Activated B cell treated with CpG ODN at 0.5 μM for 24 hours (primary cell): ENCODE results near the gene C6orf141. TPM values are rescaled to one million over a fixed set of nuclear protein-coding genes. Genes with fewer than 3 reads are reported as not detected.

ENCODE experiments used
- ATAC-seq: fragments of 200-7000 bp; cut with Tn5 transposase; one replicate; pipeline ENCODE4 v1.10.0; 2021; ENCODE audit warnings: low read depth, mild to moderate bottlenecking, moderate library complexity
- CTCF ChIA-PET: fragments of 350-600 bp; sonication (Branson Sonifier 250); formaldehyde crosslinking; loops from one replicate; lab custom pipeline; 2021; ENCODE audit warnings: antibody characterized with exemption; lab: Charles Lee
- POLR2A ChIA-PET: fragments of 350-600 bp; sonication (Branson Sonifier 250); formaldehyde crosslinking; loops from one replicate; lab custom pipeline; 2021; ENCODE audit warnings: antibody characterized with exemption; lab: Charles Lee
- DNase-seq: peaks from one replicate; pipeline ENCODE4 v3.0.0; 2022
- H3K27ac Mint-ChIP-seq: one replicate; pipeline ENCODE4 v1.8.0; 2020; ENCODE audit warnings: mixed read lengths
- H3K27me3 Mint-ChIP-seq: one replicate; pipeline ENCODE4 v1.8.0; 2021; ENCODE audit warnings: mixed read lengths
- H3K36me3 Mint-ChIP-seq: one replicate; pipeline ENCODE4 v1.8.0; 2021; ENCODE audit warnings: low read depth, mixed read lengths
- H3K4me1 Mint-ChIP-seq: one replicate; pipeline ENCODE4 v1.8.0; 2021; ENCODE audit warnings: mixed read lengths
- H3K4me3 Mint-ChIP-seq: one replicate; pipeline ENCODE4 v1.8.0; 2020; ENCODE audit warnings: mild to moderate bottlenecking, mixed read lengths
- H3K9me3 Mint-ChIP-seq: one replicate; pipeline ENCODE4 v1.8.0; 2020; ENCODE audit warnings: mixed read lengths
- intact Hi-C: fragments of 100-400 bp; cut with micrococcal nuclease; formaldehyde crosslinking; loops from one replicate; pipeline ENCODE4 v1.15.1; 2024
- total RNA-seq: library from RNA; stranded (reverse); gene quantifications from 2 replicates; pipeline ENCODE4 v1.2.3, GENCODE V29; 2022
- TF ChIP-seq, protein P1 (sequence below): fragments of 200-600 bp; IDR thresholded peaks from one replicate; pipeline ENCODE4 v1.8.0; 2022; ENCODE audit warnings: antibody characterized with exemption, mild to moderate bottlenecking

Gene C6orf141
- total RNA-seq, 1 donor from 2014 or later = not detected

GRCh38 chr6:49540614-49541013 is 9.9 kb upstream of the C6orf141 start:
- no peak for DNase-seq
- Mint-ChIP-seq H3K4me3 (no peak overlapping the region), H3K27ac (no peak overlapping the region), H3K27me3 (no peaks in the 10 kb centered on the region), H3K9me3 (no peaks in the 10 kb centered on the region), H3K36me3 (no peaks in the 10 kb centered on the region), H3K4me1 (no peaks in the 10 kb centered on the region)
- ATAC-seq = no peak
- CTCF ChIA-PET = no interaction called here
- TF ChIP-seq, protein P1, sequence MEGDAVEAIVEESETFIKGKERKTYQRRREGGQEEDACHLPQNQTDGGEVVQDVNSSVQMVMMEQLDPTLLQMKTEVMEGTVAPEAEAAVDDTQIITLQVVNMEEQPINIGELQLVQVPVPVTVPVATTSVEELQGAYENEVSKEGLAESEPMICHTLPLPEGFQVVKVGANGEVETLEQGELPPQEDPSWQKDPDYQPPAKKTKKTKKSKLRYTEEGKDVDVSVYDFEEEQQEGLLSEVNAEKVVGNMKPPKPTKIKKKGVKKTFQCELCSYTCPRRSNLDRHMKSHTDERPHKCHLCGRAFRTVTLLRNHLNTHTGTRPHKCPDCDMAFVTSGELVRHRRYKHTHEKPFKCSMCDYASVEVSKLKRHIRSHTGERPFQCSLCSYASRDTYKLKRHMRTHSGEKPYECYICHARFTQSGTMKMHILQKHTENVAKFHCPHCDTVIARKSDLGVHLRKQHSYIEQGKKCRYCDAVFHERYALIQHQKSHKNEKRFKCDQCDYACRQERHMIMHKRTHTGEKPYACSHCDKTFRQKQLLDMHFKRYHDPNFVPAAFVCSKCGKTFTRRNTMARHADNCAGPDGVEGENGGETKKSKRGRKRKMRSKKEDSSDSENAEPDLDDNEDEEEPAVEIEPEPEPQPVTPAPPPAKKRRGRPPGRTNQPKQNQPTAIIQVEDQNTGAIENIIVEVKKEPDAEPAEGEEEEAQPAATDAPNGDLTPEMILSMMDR = no peak
- intact Hi-C loops = no loop called here
- POLR2A ChIA-PET = no interaction called here

DNA sequence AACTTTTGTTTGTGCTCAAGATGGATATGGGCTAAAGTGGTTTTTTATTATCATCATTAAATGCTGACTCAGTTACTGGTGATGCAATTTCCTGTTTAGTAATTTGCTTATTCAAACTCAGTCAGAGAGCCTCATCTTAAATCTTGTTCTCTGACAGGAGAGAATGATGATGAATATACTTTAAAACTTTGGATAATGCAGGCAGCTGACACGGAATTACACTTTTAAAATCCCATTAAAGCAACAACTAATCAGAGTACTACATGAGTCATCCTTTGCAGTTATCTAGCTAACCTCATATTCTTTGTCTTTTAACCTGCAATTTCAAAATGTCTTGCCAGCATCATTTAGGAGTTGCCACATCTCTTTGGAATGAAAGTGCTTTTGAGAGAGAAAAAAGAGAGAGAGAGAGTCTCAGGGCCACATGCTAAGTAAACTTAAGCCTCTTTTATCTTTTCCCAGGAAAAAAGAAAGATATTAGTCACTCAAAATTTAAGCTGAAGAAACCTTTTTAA is 9.2 kb upstream of the C6orf141 start:
- intact Hi-C loops = no loop called here
- no peak overlapping the region for H3K4me3 Mint-ChIP-seq
- no peaks in the 10 kb centered on the region for H3K9me3 Mint-ChIP-seq
- H3K27ac Mint-ChIP-seq = no peak overlapping the region
- CTCF ChIA-PET = no interaction called here
- peaks cover 3% of the 10 kb centered on the region for H3K27me3 Mint-ChIP-seq
- H3K36me3 Mint-ChIP-seq = no peaks in the 10 kb centered on the region
- H3K4me1 Mint-ChIP-seq = no peaks in the 10 kb centered on the region
- DNase-seq (no peak), ATAC-seq (no peak)
- POLR2A ChIA-PET = no interaction called here
- TF ChIP-seq, protein P1 = no peak

DNA sequence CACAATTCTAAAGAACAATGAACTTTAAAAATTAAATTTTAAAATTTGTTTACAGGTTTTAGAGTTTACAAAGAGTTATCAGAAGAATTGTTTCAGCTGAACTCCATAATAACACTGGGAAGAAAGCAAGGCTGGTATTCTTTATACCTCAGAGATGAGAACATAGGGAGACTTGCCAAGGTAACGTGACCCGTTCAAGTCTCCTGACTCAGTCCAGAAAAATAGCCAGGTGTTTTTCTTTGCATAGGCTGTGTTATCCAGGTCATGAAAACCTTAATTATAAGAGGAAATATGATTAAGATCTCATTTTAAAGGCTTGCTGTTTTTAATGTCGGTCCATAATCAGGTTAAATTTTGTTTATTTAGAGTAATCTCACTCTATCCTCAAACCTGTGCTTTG is 8.5 kb upstream of the C6orf141 start:
- no peak for DNase-seq
- ChIA-PET CTCF (no interaction called here), POLR2A (no interaction called here)
- Mint-ChIP-seq H3K4me3 (no peak overlapping the region), H3K27ac (no peak overlapping the region), H3K27me3 (peaks cover 6% of the 10 kb centered on the region), H3K36me3 (no peaks in the 10 kb centered on the region), H3K9me3 (no peaks in the 10 kb centered on the region), H3K4me1 (no peaks in the 10 kb centered on the region)
- TF ChIP-seq, protein P1 = no peak
- intact Hi-C loops = no loop called here
- no peak for ATAC-seq

GRCh38 chr6:49543087-49543858 is 7.2 kb upstream of the C6orf141 start:
- Mint-ChIP-seq H3K4me1 (no peaks in the 10 kb centered on the region), H3K36me3 (no peaks in the 10 kb centered on the region), H3K4me3 (no peak overlapping the region), H3K9me3 (no peaks in the 10 kb centered on the region), H3K27me3 (peaks cover 9% of the 10 kb centered on the region), H3K27ac (no peak overlapping the region)
- intact Hi-C loops = no loop called here
- DNase-seq (no peak), ATAC-seq (no peak)
- CTCF ChIA-PET = interaction anchor here (1.2 kb wide), 1 partner anchor 11 kb away, joined by 3 read pairs; no protein-coding TSS in a partner anchor
- POLR2A ChIA-PET = no interaction called here
- TF ChIP-seq, protein P1 = no peak

GRCh38 chr6:49546331-49546730 is 4.1 kb upstream of the C6orf141 start:
- Mint-ChIP-seq H3K9me3 (no peaks in the 10 kb centered on the region), H3K4me3 (no peak overlapping the region), H3K27me3 (peaks cover 29% of the 10 kb centered on the region), H3K4me1 (peaks cover 12% of the 10 kb centered on the region), H3K27ac (no peak overlapping the region), H3K36me3 (no peaks in the 10 kb centered on the region)
- TF ChIP-seq, protein P1 = no peak
- intact Hi-C loops = no loop called here
- ChIA-PET POLR2A (no interaction called here), CTCF (no interaction called here)
- DNase-seq = no peak
- ATAC-seq = no peak
